HCT116 (cell line): ENCODE results near the gene PPP1R27. TPM values are rescaled to one million over a fixed set of nuclear protein-coding genes. Genes with fewer than 3 reads are reported as not detected.
A peak's percentile ranks its signal among the peaks of the same experiment; 100 is the strongest.

ENCODE experiments used
- ATAC-seq: fragments of 200-7000 bp; cut with Tn5 transposase; 2 replicates; pipeline ENCODE4 v1.9.1; 2020; ENCODE audit warnings: mild to moderate bottlenecking, moderate library complexity
- BruUV-seq: library from RNA; stranded (reverse); fragments of 400-500 nt; replicated peaks from 2 replicates; lab custom pipeline; 2021; lab: Mats Ljungman, UMichigan
- CTCF ChIA-PET: fragments of 300-600 bp; sonication (Branson Sonifier 250); formaldehyde crosslinking; loops from one replicate; lab custom pipeline; 2021; ENCODE audit warnings: antibody characterized with exemption; lab: Charles Lee
- POLR2A ChIA-PET: fragments of 300-600, 350-600 bp; sonication (Branson Sonifier 250); formaldehyde crosslinking; loops from one replicate; lab custom pipeline; 2021; ENCODE audit warnings: antibody characterized with exemption; lab: Charles Lee
- RAD21 ChIA-PET, 2 experiments: fragments of 300-600 bp; sonication (Branson Sonifier 250); formaldehyde crosslinking; loops; one replicate each; lab custom pipeline; 2023; ENCODE audit warnings: low total read pairs in 2 of 2; ENCODE audit not compliant: uncharacterized antibody in 2 of 2, unreplicated experiment in 2 of 2, low non-redundant PET in 1 of 2; lab: Charles Lee
- DNase-seq: peaks from one replicate; pipeline ENCODE4 v3.0.0-alpha.2; 2010; ENCODE audit warnings: low read depth, low spot score
- H2AFZ ChIP-seq: fragments of 200-600 bp; shearing (Covaris generic), sonication (generic); 2 replicates; pipeline ENCODE4 v1.6.1; 2017; ENCODE audit warnings: low read depth, mixed run types, mixed read lengths, antibody characterized with exemption, low read length; ENCODE audit not compliant: poor library complexity, severe bottlenecking
- H3K27ac ChIP-seq: 2 replicates; pipeline ENCODE4 v1.5.1; 2012; ENCODE audit warnings: low read depth, low read length
- H3K27me3 ChIP-seq: fragments of 200-600 bp; sonication (generic); 2 replicates; pipeline ENCODE4 v1.6.1; 2016; ENCODE audit warnings: mixed run types, low read length, mixed read lengths; ENCODE audit not compliant: insufficient read depth
- H3K36me3 ChIP-seq, 2 experiments: fragments of 200-500 bp in 1 of 2; fragments of 200-600 bp in 1 of 2; sonication (Bioruptor generic) in 1 of 2; sonication (generic) in 1 of 2; 2 replicates each; pipeline versions ENCODE4 v1.5.1 to v1.6.1; 2014 to 2016; ENCODE audit warnings: low read length in 2 of 2, inconsistent platforms in 1 of 2, mixed read lengths in 1 of 2, mixed run types in 1 of 2; ENCODE audit not compliant: insufficient read depth in 2 of 2, control insufficient read depth in 1 of 2
- H3K4me1 ChIP-seq, 2 experiments: fragments of 200-600 bp in 1 of 2; sonication (generic) in 1 of 2; 2 replicates each; pipeline versions ENCODE4 v1.5.1 to v1.6.1; 2012 to 2017; ENCODE audit warnings: low read length in 2 of 2, inconsistent platforms in 1 of 2, mild to moderate bottlenecking in 1 of 2, mixed read lengths in 1 of 2, mixed run types in 1 of 2, moderate library complexity in 1 of 2; ENCODE audit not compliant: insufficient read depth in 2 of 2, control insufficient read depth in 1 of 2
- H3K4me2 ChIP-seq: fragments of 200-600 bp; sonication (generic); 2 replicates; pipeline ENCODE4 v1.6.1; 2017; ENCODE audit warnings: mixed run types, low read length, mixed read lengths
- H3K4me3 ChIP-seq, 2 experiments: fragments of 200-600 bp in 1 of 2; sonication (generic) in 1 of 2; replicated peaks in 1 of 2; 2 replicates each; pipeline ENCODE4 v1.5.1; 2011 to 2016; ENCODE audit warnings: low read length in 2 of 2, control low read depth in 1 of 2, low read depth in 1 of 2, mild to moderate bottlenecking in 1 of 2, mixed read lengths in 1 of 2, mixed run types in 1 of 2
- H3K79me2 ChIP-seq: fragments of 200-600 bp; sonication (generic); 2 replicates; pipeline ENCODE4 v1.6.1; 2017; ENCODE audit warnings: mild to moderate bottlenecking, mixed run types, low read length, moderate library complexity, mixed read lengths; ENCODE audit not compliant: insufficient read depth
- H3K9ac ChIP-seq: fragments of 200-600 bp; sonication (generic); 2 replicates; pipeline ENCODE4 v1.6.1; 2016; ENCODE audit warnings: low read length, mixed read lengths
- H3K9me2 ChIP-seq: fragments of 200-600 bp; sonication (generic), shearing (Covaris generic); 2 replicates; pipeline ENCODE4 v1.6.1; 2017; ENCODE audit warnings: mixed run types, mild to moderate bottlenecking, moderate library complexity; ENCODE audit not compliant: insufficient read depth
- H3K9me3 ChIP-seq, 2 experiments: fragments of 200-500 bp in 1 of 2; fragments of 200-600 bp in 1 of 2; sonication (Bioruptor generic) in 1 of 2; sonication (generic) in 1 of 2; 2 replicates each; pipeline ENCODE4 v1.6.1; 2014 to 2017; ENCODE audit warnings: low read length in 2 of 2, mixed read lengths in 2 of 2, inconsistent platforms in 1 of 2, low read depth in 1 of 2, mild to moderate bottlenecking in 1 of 2, mixed run types in 1 of 2, moderate library complexity in 1 of 2; ENCODE audit not compliant: control insufficient read depth in 1 of 2, insufficient read depth in 1 of 2
- H4K20me1 ChIP-seq: fragments of 200-600 bp; sonication (generic), shearing (Covaris generic); 2 replicates; pipeline ENCODE4 v1.6.1; 2017; ENCODE audit warnings: mixed run types, mild to moderate bottlenecking, moderate library complexity; ENCODE audit not compliant: insufficient read depth
- CEBPB ChIP-seq: IDR thresholded peaks from 2 replicates; pipeline ENCODE4 v1.6.1; 2012; ENCODE audit warnings: low read depth
- EGR1 ChIP-seq: IDR thresholded peaks from 2 replicates; pipeline ENCODE4 v1.6.1; 2012; ENCODE audit warnings: low read depth
- EZH2 ChIP-seq: fragments of 200-600 bp; sonication (generic); IDR thresholded peaks from 2 replicates; pipeline ENCODE4 v1.6.1; 2017; ENCODE audit warnings: antibody characterized with exemption, mixed run types
- EZH2phosphoT487 ChIP-seq: fragments of 200-600 bp; IDR thresholded peaks from 2 replicates; pipeline ENCODE4 v1.6.1; 2018; ENCODE audit warnings: antibody characterized with exemption, borderline replicate concordance
- FOSL1 ChIP-seq: IDR thresholded peaks from 2 replicates; pipeline ENCODE4 v1.6.1; 2012; ENCODE audit warnings: low read depth
- RAD21 ChIP-seq: IDR thresholded peaks from 2 replicates; pipeline ENCODE4 v1.6.1; 2012; ENCODE audit warnings: low read depth, mild to moderate bottlenecking
- SIN3A ChIP-seq: IDR thresholded peaks from 2 replicates; pipeline ENCODE4 v1.6.1; 2012; ENCODE audit warnings: low read depth
- SP1 ChIP-seq: IDR thresholded peaks from 2 replicates; pipeline ENCODE4 v1.6.1; 2012; ENCODE audit warnings: low read depth
- ZFX ChIP-seq: fragments of 450-650 bp; IDR thresholded peaks from 2 replicates; pipeline ENCODE4 v1.6.1; 2017
- ZNF274 ChIP-seq: fragments of 200-500 bp; sonication (Bioruptor generic); IDR thresholded peaks from 2 replicates; pipeline ENCODE4 v1.6.1; 2014; ENCODE audit warnings: mild to moderate bottlenecking, low read depth, low read length, inconsistent platforms
- intact Hi-C: fragments of 100-400 bp; cut with micrococcal nuclease; formaldehyde crosslinking; loops from 2 replicates; pipeline ENCODE4 v1.10.0; 2022
- total RNA-seq: library from RNA; stranded (reverse); gene quantifications from one replicate; pipeline ENCODE4 v1.2.1, GENCODE V29; 2021; ENCODE audit not compliant: unreplicated experiment
- TF ChIP-seq, protein P1 (sequence below), 3 experiments: fragments of 200-600 bp in 1 of 3; sonication (generic) in 1 of 3; IDR thresholded peaks in 2 of 3; conservative IDR thresholded peaks in 1 of 3; 2 replicates each; pipeline ENCODE4 v1.5.1; 2012 to 2017; ENCODE audit warnings: low read depth in 2 of 3, low read length in 2 of 3, antibody characterized with exemption in 1 of 3, borderline replicate concordance in 1 of 3, control low read depth in 1 of 3, mild to moderate bottlenecking in 1 of 3, mixed read lengths in 1 of 3, mixed run types in 1 of 3, moderate library complexity in 1 of 3; ENCODE audit not compliant: insufficient read depth in 1 of 3
- TF ChIP-seq, protein P2 (sequence below): IDR thresholded peaks from 2 replicates; pipeline ENCODE4 v1.6.1; 2012
- TF ChIP-seq, protein P3 (sequence below): IDR thresholded peaks from 2 replicates; pipeline ENCODE4 v1.6.1; 2011; ENCODE audit warnings: mild to moderate bottlenecking, low read length, moderate library complexity; ENCODE audit not compliant: insufficient replicate concordance; ENCODE audit errors: extremely low read depth

The PPP1R27 gene
- total RNA-seq, 1 experiment from 2014 or later, result not detected

DNA sequence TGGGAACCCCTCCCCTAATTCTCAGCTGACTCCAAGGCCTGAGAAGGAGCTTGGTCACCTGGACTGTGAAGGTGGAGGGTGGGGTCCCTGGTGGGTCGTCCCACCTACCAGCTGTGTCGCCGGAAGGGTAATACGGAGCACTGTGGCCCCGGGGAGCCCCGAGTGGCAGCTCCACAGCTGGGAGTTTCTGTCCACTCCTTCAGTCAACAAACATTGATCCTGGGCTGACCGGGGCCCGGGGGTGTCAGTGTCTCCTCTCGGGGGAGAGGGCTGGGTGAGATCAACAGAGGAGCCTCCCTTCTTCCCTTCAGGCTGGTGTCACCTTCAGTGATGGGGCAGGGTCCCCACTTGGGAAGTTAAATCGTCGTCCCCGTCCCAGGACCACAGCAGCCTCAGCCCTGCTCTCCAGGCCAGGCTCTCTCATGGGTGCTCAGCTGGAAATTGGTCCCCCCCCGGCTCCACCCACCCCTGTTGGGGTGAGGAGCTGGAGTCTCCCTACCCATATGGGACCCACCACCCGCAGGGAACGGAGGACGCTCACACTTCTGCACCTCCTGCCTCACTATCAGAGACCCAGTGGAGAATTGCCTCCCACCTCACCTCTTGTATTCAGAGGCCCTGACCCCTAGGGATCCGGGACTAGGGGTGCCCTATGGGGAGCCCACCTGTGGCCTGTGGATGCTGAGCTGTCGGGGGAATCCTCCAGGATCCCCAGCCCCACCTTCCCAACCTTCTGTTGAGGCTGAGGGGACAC lies 29.0 kb downstream of the PPP1R27 start:
- ChIA-PET CTCF (interaction anchor here (1.2 kb wide), 1 partner anchor 16 kb away, joined by 4 read pairs; no protein-coding TSS in a partner anchor), POLR2A (no interaction called here), RAD21 (no interaction called here)
- no peak for ATAC-seq
- Histone ChIP-seq H3K36me3 (no peaks in the 10 kb centered on the region), H2AFZ (no peak overlapping the region), H3K4me1 (peaks cover 0 to 6% of the 10 kb centered on the region in 2 experiments; a peak in 2 of 4 replicates), H3K27ac (no peak overlapping the region), H4K20me1 (no peaks in the 10 kb centered on the region), H3K4me2 (no peak overlapping the region), H3K4me3 (no peak overlapping the region), H3K9me3 (no peaks in the 10 kb centered on the region), H3K9ac (no peak overlapping the region), H3K9me2 (no peaks in the 10 kb centered on the region), H3K79me2 (no peaks in the 10 kb centered on the region), H3K27me3 (peaks cover 13% of the 10 kb centered on the region; the same call in 1 of the 2 replicates)
- no peak for DNase-seq
- no TSS peak for BruUV-seq
- TF ChIP-seq EGR1 (no peak), SIN3A (no peak)
- intact Hi-C loops, result no loop called here

DNA sequence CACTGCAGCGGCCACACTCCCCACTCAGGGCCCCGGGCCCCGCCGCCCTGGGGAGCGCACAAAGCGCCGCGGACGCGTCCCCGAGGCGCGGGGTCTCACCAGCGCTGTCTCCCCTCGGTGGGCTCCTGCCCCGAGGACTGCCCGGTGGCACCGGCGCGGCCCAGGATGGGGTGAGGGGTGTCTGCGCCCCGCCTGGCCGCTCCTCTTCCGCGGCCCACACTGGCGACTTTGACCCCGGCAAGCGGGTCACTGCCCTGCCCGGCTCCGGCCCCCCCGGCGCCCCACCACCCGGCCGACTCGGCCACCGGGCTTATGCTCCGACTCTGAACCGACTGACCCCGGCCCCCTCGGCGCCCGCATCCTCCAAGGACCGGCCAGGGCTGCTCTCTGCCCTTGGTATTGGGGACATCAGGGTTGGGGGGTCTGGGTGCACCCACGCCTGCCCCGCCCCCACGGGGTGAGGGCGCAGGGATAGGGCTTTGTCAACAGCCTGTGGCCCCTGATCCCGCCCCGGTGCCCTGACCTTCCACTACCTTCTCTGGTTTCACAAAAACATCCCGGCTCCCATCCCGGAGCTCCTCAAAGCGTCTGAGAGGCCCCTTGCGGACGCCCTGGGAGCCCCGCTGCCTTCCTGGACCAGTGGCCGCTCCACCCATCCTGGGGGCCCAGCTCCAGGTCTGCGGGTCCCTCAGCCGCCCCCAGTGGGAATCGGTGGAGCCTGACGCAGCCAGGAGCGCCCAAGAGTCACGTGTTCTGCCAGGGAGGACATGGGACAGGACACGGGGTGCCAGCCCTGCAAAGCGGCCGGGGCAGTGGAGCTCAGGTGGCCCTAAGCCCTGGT lies 30.1 kb downstream of the PPP1R27 start:
- CTCF ChIA-PET, result interaction anchor here (1.2 kb wide), 1 partner anchor 17 kb away, joined by 4 read pairs; no protein-coding TSS in a partner anchor
- intact Hi-C loops, result no loop called here
- H3K9ac ChIP-seq, result no peak overlapping the region
- H2AFZ ChIP-seq, result peak overlapping the region; percentile 52
- peaks cover 13% of the 10 kb centered on the region; the same call in 1 of the 2 replicates for H3K27me3 ChIP-seq
- H3K27ac ChIP-seq, result no peak overlapping the region; the same call in 1 of the 2 replicates
- DNase-seq, result no peak
- no peaks in the 10 kb centered on the region for H3K36me3 ChIP-seq
- H3K9me3 ChIP-seq, result no peaks in the 10 kb centered on the region
- peak overlapping the region; percentile 39 for H3K4me2 ChIP-seq
- RAD21 ChIA-PET, result no interaction called here
- peaks cover 0 to 6% of the 10 kb centered on the region in 2 experiments; a peak in 2 of 4 replicates for H3K4me1 ChIP-seq
- no peak overlapping the region for H3K4me3 ChIP-seq
- POLR2A ChIA-PET, result no interaction called here
- peak; percentile 41 for ATAC-seq
- H3K9me2 ChIP-seq, result no peaks in the 10 kb centered on the region
- no TSS peak for BruUV-seq
- no peaks in the 10 kb centered on the region for H4K20me1 ChIP-seq
- H3K79me2 ChIP-seq, result no peaks in the 10 kb centered on the region
- no peak for TF ChIP-seq EZH2phosphoT487
- TF ChIP-seq, protein P1, sequence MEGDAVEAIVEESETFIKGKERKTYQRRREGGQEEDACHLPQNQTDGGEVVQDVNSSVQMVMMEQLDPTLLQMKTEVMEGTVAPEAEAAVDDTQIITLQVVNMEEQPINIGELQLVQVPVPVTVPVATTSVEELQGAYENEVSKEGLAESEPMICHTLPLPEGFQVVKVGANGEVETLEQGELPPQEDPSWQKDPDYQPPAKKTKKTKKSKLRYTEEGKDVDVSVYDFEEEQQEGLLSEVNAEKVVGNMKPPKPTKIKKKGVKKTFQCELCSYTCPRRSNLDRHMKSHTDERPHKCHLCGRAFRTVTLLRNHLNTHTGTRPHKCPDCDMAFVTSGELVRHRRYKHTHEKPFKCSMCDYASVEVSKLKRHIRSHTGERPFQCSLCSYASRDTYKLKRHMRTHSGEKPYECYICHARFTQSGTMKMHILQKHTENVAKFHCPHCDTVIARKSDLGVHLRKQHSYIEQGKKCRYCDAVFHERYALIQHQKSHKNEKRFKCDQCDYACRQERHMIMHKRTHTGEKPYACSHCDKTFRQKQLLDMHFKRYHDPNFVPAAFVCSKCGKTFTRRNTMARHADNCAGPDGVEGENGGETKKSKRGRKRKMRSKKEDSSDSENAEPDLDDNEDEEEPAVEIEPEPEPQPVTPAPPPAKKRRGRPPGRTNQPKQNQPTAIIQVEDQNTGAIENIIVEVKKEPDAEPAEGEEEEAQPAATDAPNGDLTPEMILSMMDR (IDR thresholded peaks at IDR 0.05 in 2 of 3, conservative IDR thresholded peaks at IDR 0.05 in 1 of 3; ENCODE audit: borderline replicate concordance in 1 of 3, insufficient read depth in 1 of 3, low read depth in 2 of 3, low read length in 2 of 3), result no peak
- TF ChIP-seq, protein P2, sequence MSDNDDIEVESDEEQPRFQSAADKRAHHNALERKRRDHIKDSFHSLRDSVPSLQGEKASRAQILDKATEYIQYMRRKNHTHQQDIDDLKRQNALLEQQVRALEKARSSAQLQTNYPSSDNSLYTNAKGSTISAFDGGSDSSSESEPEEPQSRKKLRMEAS, result no peak
- no peak for TF ChIP-seq RAD21
- no peak for TF ChIP-seq EZH2
- TF ChIP-seq SIN3A, result no peak
- no peak for TF ChIP-seq CEBPB
- TF ChIP-seq, protein P3, sequence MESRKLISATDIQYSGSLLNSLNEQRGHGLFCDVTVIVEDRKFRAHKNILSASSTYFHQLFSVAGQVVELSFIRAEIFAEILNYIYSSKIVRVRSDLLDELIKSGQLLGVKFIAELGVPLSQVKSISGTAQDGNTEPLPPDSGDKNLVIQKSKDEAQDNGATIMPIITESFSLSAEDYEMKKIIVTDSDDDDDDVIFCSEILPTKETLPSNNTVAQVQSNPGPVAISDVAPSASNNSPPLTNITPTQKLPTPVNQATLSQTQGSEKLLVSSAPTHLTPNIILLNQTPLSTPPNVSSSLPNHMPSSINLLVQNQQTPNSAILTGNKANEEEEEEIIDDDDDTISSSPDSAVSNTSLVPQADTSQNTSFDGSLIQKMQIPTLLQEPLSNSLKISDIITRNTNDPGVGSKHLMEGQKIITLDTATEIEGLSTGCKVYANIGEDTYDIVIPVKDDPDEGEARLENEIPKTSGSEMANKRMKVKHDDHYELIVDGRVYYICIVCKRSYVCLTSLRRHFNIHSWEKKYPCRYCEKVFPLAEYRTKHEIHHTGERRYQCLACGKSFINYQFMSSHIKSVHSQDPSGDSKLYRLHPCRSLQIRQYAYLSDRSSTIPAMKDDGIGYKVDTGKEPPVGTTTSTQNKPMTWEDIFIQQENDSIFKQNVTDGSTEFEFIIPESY, result no peak
- TF ChIP-seq ZNF274, result no peak
- TF ChIP-seq FOSL1, result no peak
- TF ChIP-seq EGR1, result no peak
- TF ChIP-seq ZFX, result no peak
- no peak for TF ChIP-seq SP1
